Stimulated activated CD4-positive, alpha-beta T cell treated with anti-CD3 and anti-CD28 coated beads, Interleukin-4, amount 100 ng/mL, for 4 hours (primary cell): ENCODE measurements around the gene TCF3.
"Not testable (repeated sequence)": the region's sequence is repeated elsewhere in the genome, so short reads cannot be mapped to it uniquely, and the experiment has no call there.

Source experiments
- DNase-seq, 2 experiments: peaks; one replicate each; pipeline ENCODE4 v3.0.0-alpha.2; 2020

TCF3 gene

GRCh38 chr19:1652471-1653299 is at the start of gene TCF3:
TCF3 (minus strand) TSS chr19:1652615; CDS start chr19:1650248, 2,367 bp downstream.
- peak; percentile 98 for DNase-seq

- no peak for DNase-seq
These were observed 48.6 kb upstream of the TCF3 start for GRCh38 chr19:1700733-1701663.

- no peak for DNase-seq
These were observed 47.8 kb upstream of the TCF3 start for GRCh38 chr19:1699998-1700732.

- DNase-seq = no peak
These were observed 47.0 kb upstream of the TCF3 start for GRCh38 chr19:1699386-1699785.

GRCh38 chr19:1698636-1699035 is 46.2 kb upstream of the TCF3 start:
- DNase-seq = no peak

- not testable (repeated sequence) for DNase-seq
These were observed 43.1 kb upstream of the TCF3 start for GRCh38 chr19:1695481-1695880.

GRCh38 chr19:1691589-1692290 is 39.3 kb upstream of the TCF3 start:
- DNase-seq = no peak

GRCh38 chr19:1690699-1691307 is 38.4 kb upstream of the TCF3 start:
- DNase-seq = peak; percentile 24 to 30

- not testable (repeated sequence) for DNase-seq
These were observed 33.4 kb upstream of the TCF3 start for GRCh38 chr19:1685785-1686184.

- DNase-seq = no peak
These were observed 32.6 kb upstream of the TCF3 start for GRCh38 chr19:1685046-1685445.

GRCh38 chr19:1684573-1684912 is 32.1 kb upstream of the TCF3 start:
- no peak for DNase-seq

GRCh38 chr19:1683869-1684572 is 31.6 kb upstream of the TCF3 start:
- DNase-seq = no peak

GRCh38 chr19:1680976-1681375 is 28.6 kb upstream of the TCF3 start:
- DNase-seq = no peak

GRCh38 chr19:1678073-1678472 is 25.7 kb upstream of the TCF3 start:
- no peak for DNase-seq

- DNase-seq = no peak
These were observed 24.2 kb upstream of the TCF3 start for GRCh38 chr19:1676351-1677266.

- DNase-seq = no peak
These were observed 23.4 kb upstream of the TCF3 start for GRCh38 chr19:1675633-1676350.

GRCh38 chr19:1674293-1674679 is 21.9 kb upstream of the TCF3 start:
- no peak for DNase-seq

GRCh38 chr19:1673645-1674292 is 21.4 kb upstream of the TCF3 start:
- no peak for DNase-seq
